HG03469 (cell line): ENCODE results near the gene GPD2.
A peak's percentile ranks its signal among the peaks of the same experiment; 100 is the strongest.

Experiments used
- ATAC-seq: cut with Tn5 transposase; IDR thresholded peaks from one replicate; pipeline ENCODE4 v1.9.1; 2021; ENCODE audit warnings: mild to moderate bottlenecking, moderate library complexity, moderate number of reproducible peaks; ENCODE audit not compliant: unreplicated experiment

The GPD2 gene

GRCh38 chr2:156435718-156436496, at the start of gene GPD2:
TSS of gene GPD2 (plus strand) at chr2:156436379. CDS start at chr2:156476106, 39,727 bp downstream.
- peak; percentile 24 for ATAC-seq

- ATAC-seq = no peak
These were observed 42.0 kb upstream of the GPD2 start for GRCh38 chr2:156394033-156394741.

DNA sequence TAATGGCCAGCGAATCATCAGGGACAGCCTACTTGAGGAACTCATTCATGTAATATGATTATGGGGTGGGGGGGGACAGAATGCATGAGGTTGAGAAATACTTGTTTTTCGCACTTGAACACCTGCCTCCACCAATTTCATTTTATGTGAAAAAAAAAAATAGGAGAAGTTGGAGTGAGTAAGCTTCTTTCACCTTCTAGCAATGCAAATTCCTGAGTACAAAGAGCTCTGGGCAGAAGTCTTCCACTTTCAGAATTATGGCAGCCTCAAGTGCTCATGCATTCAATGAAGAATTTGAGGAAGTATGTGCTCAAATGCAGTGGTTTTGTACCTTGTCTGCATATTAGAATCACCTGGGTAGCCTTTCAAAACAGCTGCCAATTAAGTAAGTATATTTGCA, 40.1 kb upstream of the GPD2 start:
- ATAC-seq = peak; percentile 48

- no peak for ATAC-seq
These were observed 39.0 kb upstream of the GPD2 start for GRCh38 chr2:156397229-156397628.

DNA sequence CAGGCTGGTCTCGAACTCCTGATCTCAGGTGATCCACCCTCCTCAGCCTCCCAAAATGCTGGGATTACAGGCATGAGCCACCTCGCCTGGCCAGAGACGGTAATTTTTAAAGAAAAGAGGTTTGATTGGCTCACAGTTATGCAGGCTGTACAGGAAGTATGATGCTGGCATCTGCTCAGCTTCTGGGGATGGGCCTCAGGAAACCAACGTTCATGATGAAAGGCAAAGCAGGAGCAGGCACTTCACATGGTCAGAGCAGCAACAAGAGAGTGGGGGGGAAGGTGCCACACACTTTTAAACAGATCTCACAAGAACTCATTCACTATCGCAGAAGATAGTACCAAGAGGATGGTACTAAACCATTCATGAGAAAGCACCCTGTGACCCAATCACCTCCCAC, 38.0 kb upstream of the GPD2 start:
- no peak for ATAC-seq

DNA sequence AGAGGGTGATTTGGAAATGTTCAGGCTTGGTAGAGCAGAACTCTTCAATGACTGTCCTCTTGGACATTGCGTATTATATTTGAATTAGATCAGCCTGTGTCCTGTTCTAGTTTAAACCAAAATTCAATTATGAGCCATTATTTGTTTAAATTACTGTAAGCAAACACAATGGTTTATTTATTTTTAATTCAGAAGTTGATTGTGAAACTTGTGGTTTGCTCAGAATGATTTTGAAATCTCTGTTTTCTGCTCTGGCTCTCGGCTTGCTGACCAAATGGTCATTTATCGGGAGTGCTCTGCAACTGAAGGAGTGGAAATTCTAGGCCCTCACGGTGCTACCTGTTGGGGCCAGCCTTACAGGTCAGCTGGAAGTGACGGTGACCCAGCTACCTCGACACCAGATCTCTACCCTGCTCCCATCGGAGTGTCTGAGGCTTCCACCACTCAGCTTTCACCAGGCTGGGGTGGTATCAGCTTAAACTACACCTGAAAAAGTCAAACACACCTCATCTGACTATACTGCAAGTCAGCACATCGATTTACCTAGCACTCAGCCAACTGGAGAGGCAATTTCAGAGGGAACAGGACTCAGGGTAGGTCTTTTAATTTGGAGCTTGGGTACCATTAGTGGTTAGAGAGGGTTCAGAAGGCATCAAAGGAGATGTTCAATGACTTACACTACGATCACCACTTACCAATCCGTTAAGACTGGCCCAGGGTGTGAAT, 36.8 kb upstream of the GPD2 start:
- no peak for ATAC-seq

DNA sequence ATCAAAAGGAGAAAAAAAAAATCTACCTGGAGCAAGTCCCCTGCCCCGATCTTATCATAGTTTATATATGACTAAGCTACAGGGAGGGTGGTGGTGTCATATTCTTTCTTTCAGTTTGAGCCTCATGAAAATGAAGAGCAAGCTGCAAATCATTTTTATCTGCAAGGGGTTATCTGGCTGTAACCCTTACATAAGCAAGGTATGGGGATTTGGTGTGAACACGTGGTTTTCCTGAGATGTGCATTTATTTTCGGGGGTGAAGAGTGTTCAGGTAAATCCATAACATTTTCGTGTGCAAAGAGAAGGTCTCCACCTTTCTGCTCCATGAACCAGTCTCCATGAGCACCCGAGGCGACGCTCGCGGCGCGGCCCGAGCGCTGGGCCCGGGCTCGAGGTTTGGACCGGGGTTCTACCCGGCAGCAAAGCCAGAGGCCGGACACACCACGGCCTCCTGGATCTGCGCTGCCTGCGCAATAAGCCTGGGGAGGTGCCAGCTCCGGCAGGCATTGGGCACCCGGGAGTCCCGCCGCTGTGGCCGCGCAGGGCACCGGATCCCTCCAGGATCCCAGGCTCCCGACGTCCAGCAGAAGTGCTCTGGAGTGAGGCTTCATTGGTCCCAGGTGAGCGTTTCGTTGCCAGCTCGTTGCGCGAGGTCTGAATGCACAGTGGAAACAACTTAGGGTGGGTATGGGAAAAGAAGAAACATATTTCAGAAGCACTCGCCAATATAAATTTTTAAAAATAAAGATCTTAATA, 36.1 kb upstream of the GPD2 start:
- peak; percentile 17 for ATAC-seq

DNA sequence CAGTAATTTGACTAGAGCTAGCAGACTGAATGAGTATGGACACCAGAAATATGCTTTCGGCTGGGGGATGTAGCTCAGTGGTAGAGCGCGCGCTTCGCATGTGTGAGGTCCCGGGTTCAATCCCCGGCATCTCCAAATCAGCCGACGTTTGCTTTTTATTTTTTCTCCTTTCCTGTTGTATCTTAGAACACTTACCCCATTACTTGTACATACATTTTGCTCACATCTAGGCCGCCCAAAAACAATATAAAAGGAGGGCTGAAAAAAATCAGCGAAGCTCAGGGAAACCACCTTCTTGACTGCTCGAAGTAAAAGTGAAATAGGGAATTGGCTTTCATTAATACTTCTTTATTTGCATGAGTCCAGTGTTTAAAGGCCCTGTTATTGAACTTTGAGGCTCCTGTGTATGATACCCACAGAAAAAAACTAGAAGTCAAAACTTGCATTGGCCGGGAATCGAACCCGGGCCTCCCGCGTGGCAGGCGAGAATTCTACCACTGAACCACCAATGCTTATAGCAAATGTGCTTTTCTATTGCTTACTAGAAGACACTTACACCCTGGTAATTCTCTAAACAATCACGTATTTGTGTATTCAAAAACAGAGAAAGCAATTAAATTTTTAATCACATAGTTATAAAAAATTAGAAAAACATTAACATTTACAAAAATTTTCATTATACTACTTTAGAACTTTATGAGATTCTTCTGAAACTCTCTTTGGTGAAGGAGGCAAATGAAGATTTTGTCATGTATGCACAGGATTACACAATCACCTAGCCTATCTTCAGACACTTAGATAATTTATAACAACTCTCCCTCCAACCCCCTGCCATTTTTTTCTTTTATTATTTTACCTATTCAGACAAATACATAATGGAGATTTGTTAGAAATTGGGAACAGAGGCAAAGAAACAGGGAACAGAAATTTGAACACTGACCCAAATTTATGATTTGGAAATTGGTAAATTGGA, 35.2 kb upstream of the GPD2 start:
- ATAC-seq = peak; percentile 39

- ATAC-seq = no peak
These were observed 34.3 kb upstream of the GPD2 start for GRCh38 chr2:156401861-156402260.

DNA sequence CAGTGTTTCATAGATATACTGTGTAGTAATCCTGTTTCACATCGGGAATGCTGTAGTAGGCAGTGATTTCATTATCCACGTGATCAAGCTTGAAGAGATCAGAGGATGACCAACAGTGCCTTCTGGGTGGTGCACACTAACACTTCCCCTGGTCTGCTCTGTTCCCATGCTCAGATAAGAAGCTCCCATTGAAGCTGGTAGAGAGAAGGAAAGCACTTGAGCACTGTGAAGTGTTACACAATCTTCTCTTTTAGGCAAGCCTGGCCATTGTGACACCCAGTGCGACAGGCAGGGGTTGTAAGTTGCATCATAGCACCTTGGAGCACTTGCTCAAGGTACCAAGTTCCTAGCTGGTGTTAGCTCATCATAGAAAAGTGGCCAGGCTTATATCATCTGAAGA, 30.6 kb upstream of the GPD2 start:
- no peak for ATAC-seq

DNA sequence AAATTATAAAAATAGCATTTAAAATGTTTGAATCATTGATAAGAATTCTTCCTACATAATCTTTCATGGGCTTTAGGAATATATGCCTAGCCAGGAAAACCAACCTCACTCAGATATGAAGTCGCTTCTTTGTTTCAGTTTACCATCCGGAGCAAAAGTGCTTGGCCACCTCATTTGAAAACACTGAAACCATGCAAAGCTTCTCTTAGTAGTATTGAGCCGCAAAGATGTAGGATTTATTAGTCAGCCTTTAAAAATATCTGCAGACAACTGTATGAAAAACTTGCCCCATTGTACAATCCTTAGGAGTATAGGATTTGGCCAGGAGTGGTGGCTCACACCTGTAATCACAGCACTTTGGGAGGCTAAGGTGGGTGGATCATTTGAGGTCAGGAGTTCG, 24.3 kb upstream of the GPD2 start:
- no peak for ATAC-seq

GRCh38 chr2:156421851-156422250, 14.3 kb upstream of the GPD2 start:
- ATAC-seq = no peak

DNA sequence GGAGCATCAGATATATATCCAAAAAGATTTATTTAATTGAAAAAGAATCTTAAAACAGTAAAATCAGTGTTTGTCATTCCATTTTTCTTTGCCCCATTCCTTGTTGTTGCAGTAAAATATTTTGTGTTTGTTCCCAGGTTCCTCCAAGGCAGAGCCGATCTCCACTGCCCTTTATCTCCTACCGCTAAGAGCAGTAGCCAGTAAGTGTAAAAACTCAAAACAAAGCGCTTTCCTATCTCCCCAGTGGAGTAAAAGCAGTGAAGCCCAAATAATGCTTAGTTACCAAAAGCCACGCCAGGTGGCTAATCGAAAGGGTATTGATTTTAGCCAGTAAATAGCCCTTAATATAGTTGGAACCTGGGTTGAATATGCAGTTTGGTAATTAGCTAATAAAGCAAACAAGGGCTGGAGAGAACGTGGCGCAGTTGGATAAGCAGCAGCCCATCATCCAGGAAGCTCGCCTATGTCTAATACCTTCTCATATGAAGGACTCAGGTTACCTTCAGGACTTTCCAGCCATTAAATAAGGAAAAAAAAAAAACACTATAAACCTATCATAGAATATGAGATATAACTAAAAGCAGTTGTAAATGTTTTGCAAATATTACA, 12.4 kb upstream of the GPD2 start:
- no peak for ATAC-seq

- no peak for ATAC-seq
These were observed 9.1 kb upstream of the GPD2 start for GRCh38 chr2:156427074-156427473.

- ATAC-seq = no peak
These were observed 7.0 kb upstream of the GPD2 start for GRCh38 chr2:156429211-156429610.

GRCh38 chr2:156430236-156430979, 5.8 kb upstream of the GPD2 start:
- ATAC-seq = peak; percentile 22

- peak; percentile 69 for ATAC-seq
These were observed 5.2 kb upstream of the GPD2 start for GRCh38 chr2:156430980-156431358.

DNA sequence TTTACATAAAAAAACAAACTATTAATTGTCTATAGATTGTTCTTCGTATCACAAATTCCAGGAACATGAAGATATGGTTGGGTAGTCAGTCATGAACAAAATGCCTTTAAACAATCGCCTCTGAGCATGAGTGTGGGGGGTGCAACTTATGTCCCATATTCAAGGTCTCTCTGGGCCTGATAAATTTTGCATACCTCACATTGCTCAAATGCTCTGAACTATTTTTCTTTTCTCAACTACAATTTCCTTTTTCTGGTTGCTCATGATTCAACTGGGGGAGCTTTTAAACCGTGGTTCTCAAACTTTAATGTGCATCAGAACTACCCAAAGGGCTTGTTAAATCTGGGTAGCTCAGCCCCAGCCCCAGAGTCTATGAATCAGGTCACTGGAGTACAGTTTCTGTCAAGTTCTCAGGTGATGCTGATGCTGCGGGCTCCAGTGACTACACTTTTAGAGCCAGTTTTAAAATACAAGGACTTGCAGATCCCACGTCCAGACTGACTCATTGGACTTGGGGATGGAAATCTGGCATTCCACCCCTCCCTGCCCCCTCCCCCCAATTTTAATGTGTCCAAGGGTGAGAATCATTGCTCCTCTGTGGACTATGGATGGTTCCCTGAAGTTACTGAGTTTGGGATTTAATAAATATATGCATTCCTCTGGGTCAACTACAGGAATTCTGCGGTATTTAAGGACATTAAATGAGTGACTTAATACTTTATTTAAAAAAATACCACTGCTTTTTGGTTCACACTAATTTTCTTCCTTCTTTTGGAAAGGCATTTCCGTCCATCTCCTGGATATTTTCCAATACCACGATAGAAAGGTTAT, 1.5 kb upstream of the GPD2 start:
- ATAC-seq = no peak
